IPS DF 4.7 (cell line): ENCODE data around the gene NCKAP1.

ENCODE experiments used
- DNase-seq: peaks from one replicate; pipeline ENCODE4 v3.0.0-alpha.2; 2013; ENCODE audit warnings: low spot score; ENCODE audit errors: extremely low read depth

Gene NCKAP1

GRCh38 chr2:182950546-182950945 lies 87.7 kb downstream of the NCKAP1 start:
- DNase-seq = no peak

- DNase-seq = no peak
Observed at GRCh38 chr2:182949572-182950189, 88.6 kb downstream of the NCKAP1 start.

GRCh38 chr2:182949052-182949451 lies 89.2 kb downstream of the NCKAP1 start:
- DNase-seq = no peak

GRCh38 chr2:182946958-182947369 lies 91.3 kb downstream of the NCKAP1 start:
- DNase-seq = no peak

- no peak for DNase-seq
Observed at GRCh38 chr2:182943339-182943738, 94.9 kb downstream of the NCKAP1 start.

DNA sequence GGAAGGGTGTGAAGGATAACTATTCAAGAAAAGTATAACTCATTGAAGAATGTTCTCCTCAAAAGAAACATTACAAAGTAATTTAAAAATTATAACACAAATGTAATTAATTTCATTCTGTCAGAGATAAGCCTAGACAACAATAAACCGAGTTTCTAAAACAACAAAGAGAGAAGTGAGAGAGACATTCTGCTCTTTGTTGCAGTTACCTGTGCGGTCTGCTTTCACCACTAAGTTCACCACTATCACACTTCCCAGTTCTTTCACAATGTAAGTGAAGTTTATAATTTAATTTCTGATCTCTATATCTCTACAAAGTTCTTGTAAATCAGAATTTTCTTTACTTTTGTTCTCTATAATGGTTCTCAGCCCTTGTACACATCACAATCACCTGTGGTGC lies 95.5 kb downstream of the NCKAP1 start:
- DNase-seq = no peak

DNA sequence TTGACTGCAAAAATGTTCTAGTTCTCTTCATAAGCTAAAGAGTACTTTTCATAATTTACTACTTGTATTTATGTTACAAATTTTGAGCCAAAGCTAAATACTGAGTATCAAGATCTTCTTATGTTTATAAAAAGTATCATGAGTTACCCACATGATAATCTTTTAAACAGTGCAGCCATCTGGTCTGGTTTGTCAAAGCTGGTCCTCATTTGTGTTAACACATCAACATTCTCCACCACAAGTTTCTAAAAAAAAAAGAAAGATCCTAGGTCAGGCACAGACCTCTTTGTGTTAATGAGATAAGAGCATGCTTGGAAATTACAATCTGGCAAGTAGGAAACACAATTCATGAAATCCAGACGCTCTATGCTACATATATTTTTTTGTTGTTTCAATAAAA lies 96.3 kb downstream of the NCKAP1 start:
- DNase-seq = no peak

GRCh38 chr2:182941121-182941722 lies 97.0 kb downstream of the NCKAP1 start:
- DNase-seq = no peak

DNA sequence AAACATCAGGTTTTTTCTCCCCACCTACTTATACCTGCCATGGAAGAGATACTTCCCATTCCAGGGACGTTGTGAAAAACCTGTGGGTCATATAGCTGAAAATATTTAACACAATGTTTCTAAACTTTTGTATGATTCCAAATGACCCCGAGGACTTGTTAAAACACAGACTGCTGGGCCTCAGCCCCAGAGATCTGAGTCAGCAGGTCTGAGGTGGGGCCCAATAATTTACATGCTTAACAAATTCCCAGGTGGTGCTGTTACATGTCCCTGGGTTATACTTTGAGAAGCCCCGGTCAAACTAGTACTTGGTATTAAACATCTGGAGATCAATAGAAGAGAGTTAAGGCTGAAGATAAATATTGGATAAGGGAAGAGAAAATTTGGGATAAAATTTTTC lies 100.4 kb downstream of the NCKAP1 start:
- no peak for DNase-seq

DNA sequence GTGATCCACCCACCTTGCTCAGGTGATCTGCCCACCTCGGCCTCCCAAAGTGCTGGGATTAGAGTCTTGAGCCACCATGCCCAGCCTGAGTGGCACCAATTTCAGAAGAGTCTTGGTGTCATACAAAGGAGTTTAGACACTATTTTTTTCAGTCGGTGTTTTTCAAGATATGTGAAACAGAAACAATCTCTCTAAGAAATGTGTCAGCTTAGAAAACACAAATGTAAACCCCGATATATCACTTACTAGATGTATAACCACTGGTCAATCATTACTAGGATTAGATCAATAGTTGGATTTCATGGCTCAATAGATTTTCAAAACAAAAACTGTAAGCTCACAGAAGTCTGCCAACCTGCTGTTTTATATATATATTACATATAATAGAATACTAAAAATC lies 104.6 kb downstream of the NCKAP1 start:
- no peak for DNase-seq

DNA sequence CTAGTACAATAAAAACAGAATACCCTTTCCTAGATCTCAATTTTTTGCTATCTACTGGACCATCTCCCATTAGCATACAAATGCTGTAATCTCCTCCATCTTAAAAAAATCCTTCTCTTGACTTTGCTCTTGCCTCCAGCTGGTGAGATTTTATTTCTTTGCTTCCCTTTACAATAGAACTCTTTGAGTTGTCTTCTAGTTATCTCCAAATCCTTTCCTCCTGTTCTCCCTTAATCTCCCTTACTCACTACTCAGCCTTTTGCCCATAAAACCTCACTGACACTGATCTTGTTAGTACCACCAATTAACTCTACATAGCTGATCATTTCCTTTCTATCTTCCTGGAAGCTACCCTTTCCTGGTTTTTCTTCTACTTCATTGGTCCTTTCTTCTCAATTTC lies 108.3 kb downstream of the NCKAP1 start:
- DNase-seq = no peak

DNA sequence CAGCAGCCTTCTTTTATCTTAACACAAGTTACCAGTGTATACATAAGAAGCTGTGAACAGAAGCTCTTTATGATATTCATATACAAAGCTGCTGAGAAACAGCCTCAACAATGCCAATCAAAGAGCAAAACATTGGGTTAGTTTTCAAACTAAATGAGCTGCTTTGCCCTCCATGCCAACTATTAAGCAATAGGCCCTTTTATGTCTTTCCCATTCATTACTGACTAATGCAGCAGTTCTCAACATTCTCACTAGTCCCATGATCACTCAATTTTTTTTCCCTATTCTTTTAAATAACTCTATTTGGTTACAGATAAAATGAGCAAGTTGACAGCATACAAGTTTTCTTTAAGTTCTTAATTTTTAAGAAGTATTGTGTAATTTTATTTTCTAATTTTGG lies 114.0 kb downstream of the NCKAP1 start:
- DNase-seq = no peak

DNA sequence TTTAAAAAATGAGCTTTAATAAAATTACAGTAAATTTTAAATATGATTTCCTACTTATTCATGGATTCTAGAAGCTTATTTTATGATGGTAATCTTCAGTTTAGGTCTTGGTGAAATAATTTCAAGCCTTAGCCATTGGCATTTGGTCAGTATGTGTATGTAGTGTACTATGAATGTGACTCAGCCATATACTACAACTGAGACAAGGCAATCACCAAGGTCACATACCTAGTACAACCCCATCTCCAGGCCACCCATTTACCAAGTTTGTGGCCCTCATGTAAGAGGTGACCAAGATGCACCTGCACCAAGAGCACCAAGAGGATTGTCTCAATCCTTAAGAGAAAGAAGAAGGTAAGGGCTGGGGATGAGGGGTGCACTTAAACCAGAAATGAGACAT lies 117.0 kb downstream of the NCKAP1 start:
- no peak for DNase-seq

DNA sequence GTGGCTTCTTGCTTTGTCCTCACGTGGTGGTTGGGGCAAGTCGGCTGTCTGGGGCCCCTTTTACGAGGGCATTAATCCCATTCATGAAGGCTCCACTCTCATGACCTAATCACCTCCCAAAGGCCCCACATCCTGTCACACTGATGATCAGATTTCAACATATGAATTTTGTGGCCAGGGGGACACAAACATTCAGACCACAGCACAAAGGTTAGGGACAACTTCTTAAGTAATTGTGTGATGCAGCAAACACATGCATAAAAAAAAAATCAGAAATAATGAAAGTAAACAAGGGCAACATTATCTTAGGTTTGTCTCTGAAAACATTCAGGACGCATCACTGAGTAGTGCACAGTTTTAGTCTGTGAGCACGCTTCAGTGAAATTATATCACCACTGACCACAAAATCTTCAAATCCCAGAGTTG lies 117.6 kb downstream of the NCKAP1 start:
- DNase-seq = no peak

DNA sequence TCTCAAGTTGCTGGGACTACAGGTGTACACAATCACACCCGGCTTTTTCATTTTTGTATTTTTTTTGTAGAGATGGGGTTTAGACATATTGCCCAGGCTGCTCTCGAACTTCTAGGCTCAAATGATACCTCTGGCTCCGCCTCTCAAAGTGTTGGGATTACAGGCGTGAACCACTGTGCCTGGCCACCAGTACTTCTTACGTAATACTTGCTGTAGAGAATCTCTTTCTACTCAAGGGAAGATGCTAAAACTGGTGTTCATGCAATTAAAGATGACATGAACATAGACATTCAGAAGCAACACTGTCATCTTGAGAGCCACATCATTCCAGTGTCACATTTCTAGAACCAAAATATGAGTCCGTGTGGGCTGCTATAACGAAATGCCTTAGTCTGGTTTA lies 118.2 kb downstream of the NCKAP1 start:
- no peak for DNase-seq

DNA sequence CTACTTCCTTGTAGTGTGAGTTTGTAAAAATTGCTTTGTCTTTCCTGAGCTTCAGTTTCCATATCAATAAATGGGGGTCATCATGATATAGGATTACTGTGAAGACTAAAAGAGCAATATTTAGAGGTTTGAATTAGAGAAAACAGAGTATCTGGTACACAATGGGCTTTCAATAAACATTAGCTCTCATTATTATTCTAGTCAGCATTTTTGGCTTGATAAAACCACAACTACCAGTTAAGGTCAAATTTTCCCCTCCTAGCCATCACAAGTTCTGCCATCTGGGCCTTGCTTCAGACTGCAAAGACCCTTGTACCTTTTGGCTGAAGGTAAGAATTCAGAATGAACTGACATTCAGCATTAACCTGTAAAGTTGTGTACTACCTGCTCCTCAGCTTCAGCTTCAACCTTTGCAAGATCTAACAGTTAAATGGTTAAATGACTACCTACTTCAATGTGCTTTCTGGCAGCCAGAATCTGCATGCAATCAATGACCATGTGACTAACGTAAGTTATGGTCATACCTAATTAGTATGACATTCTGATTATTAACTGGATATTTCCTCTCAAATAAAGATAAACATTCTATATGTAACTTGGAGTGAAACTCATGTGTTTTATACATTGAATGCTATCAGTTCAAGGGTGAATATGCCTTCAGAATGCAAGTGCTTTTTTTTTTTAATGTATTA lies 119.2 kb downstream of the NCKAP1 start:
- DNase-seq = no peak

GRCh38 chr2:182917924-182918323 lies 120.3 kb downstream of the NCKAP1 start:
- DNase-seq = no peak

DNA sequence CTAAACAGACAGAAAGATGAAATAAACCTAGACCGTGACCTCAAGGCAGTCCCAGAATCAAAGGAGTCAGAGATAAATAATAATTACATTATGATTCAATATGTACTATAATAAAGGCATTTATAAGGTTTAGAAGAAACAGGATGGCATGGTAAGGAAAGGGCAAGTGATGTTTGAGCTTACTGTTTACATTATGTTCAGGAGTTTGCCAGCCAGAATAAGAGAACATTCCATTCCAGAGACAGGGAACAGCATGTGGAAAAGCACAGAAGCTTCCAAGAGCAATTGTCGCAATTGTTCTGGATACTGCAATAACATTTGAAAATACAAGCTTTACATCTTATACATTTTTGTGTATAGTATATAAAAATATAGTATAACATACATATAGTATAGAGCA lies 121.8 kb downstream of the NCKAP1 start:
- DNase-seq = no peak

DNA sequence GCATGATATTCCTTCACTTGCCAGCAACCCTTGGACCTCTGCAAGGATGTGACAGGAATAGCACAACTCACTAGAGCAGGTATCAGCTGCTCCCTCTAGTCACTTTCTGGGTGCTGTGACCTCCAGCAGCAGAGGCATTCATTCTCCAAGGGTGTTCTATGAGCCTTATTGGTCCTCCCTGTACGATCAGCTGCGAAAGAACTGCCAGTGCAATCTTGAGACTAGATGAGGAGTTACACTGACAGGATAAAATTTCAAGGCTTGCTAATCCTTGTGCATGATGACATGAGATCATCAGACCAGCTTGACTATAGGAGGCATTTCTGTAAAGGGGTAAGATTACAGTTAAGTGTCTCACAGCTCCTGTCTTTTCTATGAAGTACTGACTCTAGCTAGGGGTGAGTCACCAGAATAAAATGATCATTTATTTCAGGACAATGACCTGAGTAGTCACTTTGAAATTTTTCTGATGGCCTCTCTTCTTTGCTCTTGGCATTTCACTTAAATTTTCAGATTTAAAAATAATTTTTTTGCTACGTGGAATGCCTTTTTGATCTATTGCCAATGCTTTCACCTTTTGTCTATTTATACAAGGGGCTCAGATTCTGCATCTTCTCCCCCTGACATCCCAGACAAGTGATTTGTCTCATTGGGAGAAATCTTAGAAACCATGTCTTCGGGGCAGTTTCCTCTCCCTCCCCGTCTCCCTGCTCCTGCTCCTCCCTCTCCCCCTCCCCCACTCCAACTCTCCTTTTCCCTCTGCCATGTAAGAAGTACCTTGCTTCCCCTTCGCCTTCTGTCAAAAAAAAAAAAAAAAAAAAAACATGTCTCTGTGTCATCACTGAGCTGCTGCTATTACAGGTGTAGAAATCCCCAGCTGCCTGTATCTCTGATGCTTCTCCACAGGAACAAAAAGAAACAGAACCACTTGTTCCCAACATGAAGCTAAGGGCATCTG lies 122.6 kb downstream of the NCKAP1 start:
- no peak for DNase-seq

GRCh38 chr2:182914852-182915251 lies 123.4 kb downstream of the NCKAP1 start:
- DNase-seq = no peak

- DNase-seq = no peak
Observed at GRCh38 chr2:182913064-182913463, 125.2 kb downstream of the NCKAP1 start.

GRCh38 chr2:182912518-182912915 lies 125.7 kb downstream of the NCKAP1 start:
- DNase-seq = no peak
